Hippocampal formation (tissue), 2 donors: ENCODE results near the gene PSMD14.

ENCODE experiments used
- DNase-seq, 2 donors: peaks; one replicate each; lab custom pipeline; 2025; lab: John Stamatoyannopoulos, UW

PSMD14 gene

DNA sequence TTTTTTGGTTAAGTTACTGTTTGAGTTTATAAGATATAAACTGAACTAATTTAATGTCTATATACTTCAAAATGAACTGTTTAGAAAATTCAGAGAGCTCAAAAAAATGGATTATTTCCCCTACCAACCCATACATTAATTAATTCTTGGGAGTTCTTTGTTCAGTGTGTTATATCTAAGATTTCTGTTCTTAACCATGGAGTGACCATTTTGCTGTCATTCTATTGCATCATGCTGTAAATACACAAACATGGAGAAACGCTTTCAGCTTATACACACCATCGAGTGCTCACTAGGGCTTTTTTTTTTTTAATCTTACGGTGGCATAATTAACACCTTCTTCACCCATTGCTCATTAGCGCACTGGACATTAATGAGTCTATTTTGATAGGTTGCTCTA is 74.5 kb downstream of the PSMD14 start:
- DNase-seq, result no peak

DNA sequence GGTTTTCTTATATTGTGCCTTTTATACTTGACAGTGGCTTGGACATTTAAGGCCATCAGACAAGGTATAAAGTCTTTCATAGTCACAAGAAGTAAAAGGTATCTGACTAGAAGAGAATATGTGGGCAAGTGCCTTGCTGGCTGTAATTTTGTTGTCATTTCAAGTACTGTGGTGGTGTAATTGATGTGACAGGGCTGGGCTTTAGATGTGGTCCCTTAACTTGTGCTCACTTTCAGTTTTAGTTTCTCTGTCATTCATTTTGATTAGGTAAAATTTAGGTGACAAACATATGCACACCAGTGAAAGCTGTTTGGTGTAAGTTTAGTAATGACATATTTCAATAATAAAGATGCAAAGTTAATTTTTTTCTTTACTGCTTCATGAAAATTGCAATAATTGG is 76.6 kb downstream of the PSMD14 start:
- no peak for DNase-seq

DNA sequence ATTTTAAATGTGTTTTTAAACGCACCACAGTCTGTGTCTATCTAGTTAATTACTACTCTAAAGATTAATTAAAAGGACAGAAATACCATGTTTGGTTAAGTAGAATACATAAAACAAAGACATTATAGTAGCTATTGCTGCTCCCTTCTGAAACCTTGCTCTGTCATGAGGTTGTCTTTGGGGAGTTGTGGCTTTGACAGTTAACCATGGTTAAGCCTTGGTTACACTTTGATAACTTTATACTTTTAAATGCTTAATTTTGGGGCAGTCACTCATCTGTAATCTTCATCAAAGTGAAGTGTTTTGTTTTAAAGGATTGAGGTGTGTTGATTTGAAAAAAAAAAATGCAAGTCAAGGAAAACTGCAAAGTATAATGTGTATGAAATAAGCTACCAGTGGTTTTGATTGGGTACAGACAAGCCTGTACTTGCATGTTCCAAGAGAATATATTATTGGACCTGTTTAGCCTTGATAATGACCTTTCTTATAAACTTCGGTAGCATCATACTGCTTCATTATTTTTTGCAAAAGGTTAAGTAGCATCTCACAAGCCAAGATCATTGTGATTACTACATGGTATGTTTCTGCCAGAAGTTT is 78.1 kb downstream of the PSMD14 start:
- no peak for DNase-seq

DNA sequence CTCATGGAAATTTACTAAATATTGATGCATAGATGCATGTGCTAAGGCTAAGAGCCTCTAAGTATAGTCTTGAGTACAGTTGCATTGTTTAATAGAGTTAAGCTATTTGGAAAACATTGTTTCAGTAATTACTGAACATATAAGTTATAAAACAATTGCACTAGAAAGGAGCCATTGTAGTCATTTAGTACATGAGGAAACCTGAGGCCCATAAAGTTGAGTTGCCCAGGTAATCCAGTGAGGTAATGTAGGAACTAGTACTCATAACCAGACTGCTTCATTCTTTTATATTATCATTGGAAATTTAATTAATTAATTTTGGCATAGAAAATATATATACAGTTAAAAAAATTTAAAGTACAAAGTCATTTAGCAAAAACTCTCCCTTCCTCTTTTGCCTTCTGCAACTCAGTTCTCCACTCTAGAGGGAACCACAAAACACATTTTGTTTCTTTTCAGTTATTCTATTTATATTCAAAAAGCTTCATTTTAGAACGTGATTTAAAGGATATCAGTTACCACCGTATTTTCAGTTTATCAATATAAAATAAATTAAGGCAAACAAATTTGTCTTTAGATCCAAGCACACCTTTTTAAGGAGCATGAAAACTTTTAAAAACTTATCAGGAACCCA is 80.0 kb downstream of the PSMD14 start:
- DNase-seq, result no peak

DNA sequence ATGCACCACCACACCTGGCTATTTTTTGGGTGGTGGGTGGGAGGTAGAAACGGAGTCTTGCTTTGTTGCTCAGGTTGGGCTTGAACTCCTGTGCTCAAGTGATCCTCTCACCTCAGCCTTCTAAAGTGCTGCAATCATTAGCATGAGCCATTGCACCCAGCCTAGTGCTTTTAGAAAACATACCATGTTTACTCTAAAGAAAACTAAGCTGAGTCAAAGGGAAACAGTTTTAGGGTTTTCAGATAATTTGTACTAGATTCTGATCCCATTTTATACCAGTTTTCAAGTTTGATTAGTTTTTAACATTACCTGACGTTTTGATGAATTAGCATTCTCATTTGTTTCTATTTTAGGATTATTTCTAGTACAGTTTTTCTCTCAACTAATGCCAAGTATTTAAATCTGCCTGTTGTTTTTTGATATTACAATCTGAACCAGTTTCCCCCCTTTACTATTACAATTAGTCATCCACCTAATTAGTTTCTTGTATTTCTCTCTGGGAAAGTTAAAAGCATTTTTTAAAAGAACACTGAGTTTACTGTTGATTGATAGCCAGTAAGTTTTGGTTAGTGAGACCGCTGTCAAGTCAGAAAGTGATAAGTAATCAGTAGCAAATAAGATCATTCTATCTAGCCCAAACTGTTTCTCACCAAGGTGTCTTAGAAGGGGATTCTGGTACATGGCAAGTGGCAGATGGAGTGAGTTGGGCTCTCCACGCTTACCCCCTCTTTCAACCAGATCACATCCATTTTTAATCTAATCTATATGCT is 83.7 kb downstream of the PSMD14 start:
- DNase-seq, result no peak

DNA sequence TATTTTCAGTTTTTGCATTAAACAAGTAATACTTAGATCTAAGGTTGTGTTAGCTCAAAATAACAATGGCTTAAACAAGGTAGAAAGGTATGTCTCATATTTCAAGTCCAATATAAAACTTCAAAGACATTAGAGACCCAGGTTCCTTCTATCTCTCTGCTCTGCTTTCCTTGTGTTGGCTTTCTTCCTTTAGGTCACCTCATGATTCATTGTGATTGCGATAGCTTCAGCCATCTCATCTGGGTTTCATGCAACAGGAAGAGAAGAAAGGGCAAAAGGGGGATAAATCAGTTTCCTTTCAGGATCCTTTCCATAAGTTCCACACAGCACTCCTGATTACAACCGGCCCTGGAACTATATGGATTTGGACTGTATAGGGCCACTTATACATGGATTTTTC is 91.9 kb downstream of the PSMD14 start:
- DNase-seq, result no peak

DNA sequence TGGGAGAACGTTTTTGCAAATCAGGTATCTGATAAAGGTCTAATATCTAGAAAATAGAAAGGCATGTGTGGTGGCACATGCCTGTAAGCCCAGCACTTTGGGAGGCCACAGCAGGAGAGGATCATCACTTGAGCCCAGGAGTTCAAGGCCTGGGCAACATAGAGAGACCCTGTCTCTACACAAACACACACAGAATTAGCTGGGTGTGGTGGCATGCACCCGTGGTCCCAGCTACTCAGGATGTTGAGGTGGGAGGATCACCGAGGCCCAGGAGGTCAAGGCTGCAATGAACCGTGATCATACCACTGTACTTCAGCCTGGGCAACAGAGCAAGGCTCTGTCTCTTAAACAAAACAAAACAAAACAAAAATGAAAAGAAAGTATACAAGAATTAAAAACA is 94.1 kb downstream of the PSMD14 start:
- no peak for DNase-seq

DNA sequence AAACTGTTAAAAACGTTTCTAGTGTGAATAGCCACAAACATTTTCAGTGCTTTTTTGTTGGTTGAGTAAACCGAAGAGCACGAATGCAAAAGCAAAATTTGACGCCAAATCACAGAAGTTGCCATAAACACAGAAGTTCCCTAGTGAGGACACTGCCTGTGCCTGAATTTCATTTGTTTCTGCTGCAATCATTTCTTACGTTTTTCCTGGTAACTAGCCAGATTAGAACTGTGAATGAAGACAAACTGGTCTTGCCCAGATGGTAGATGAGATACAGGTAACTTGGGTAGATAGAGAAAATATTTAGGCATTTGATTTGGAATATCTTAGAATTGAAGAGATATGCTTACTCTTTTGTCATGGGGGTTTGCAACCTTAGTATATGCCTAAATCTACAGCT is 98.1 kb downstream of the PSMD14 start:
- DNase-seq, result no peak

DNA sequence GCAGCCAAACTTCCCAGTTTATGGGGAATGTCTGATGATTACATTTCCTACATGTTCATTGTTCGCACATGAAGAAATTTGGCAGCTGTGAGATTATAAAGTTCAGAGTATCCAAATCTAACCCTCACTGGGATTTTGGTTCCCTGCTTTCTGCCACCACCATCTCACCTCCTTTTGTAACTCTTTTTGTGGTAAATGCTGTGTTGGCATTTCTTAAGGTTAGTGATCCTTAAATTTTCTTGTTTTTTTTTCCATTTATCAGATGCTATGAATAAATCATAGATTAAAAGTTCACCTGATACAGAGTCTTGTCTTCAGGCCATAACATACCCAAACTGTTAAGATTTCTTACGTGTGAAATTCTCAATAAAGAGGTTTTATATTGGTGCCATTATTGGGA is 99.4 kb downstream of the PSMD14 start:
- DNase-seq, result no peak

DNA sequence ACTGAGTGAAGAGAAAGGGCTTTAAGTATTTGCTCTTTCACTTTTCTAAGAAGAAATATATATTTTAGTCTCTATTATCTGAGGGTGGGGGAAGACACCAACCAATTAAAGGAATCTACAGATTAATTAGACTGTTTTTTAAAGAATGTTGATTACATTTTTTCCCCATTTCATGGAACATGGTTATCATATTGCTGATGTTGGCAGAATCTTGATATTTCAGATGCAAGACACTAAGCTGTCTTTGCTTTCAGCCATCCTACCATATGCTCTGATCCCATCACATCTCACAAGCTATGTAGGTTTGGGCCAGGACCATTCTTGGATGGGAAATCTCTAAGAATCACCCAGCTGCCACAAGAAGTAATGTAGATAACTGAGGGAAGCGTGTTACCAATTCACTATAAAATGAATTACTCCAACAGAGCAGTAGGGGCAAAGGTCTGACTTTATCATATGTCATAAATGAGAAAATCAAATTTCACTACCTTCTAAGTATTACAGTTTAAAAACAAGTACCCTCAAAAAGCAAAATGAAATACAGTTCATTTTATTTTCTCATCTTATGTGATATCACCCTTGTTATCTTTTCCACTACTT is 101.2 kb downstream of the PSMD14 start:
- DNase-seq, result no peak

DNA sequence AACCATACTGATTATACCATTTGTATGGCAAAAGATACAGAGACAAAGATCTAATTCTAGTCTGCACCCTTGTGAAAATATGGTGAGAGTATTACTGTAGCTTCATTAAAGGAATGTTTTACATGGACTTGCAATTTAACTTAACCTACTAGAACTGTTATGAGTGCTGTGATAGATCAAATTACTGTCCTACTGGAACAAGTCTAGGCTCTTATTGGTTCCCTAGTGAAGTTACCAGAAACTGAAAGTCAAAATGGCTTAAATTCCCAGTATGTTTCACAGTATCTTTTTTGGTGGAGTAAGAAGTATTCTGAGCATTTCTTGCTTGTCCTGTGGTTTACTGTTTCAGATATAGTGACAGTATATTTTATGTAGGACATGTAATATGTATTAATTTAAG is 104.1 kb downstream of the PSMD14 start:
- no peak for DNase-seq

DNA sequence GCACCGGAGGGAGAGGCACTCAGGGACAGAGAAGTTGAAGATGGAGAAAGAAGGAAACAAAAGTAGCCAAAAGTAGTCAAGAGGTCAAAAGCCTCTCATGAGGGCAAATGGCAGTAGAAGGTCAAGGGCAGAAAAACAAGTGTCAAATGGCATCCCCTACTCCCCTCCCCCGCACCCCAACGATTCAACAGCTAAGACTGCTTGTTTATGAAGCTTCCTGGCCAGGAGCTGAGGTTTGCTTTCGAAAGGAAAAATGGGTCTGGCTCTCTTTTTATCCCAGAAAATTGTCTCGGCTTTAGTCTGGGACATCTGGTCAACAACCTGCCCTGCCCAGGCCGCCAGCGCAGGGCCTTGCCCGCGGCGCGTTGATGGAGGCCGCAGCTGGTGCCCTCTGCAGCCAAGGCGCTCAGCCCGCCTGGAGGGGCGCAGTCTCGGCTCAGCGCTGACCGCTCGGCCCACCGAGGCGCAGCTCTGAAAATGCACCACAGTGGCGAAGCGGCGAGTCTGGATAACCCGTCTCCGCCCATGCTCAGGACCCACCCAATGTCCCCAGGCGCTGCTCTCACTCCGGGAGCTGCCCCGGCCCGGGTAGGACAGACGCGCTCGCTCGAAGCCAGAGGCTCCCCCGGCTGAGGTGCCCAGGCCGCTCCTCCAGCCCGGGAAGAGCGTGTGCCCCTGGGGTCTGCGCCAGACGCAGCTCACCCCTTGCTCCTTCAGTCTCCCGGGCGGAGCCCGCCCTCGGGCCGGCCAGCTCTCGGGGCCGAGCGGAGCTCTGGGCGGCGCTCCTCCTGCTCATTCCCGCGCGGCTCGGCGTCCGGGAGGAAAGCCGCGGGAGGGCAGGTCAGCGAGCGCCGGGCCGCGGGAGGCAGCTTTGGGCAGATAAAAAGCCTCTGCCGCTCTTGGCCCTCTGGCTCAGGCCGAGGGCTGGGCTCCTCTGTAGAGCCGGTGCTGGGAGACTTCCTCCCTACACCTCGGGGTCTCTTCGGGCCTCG is 106.1 kb downstream of the PSMD14 start:
- DNase-seq, result no peak

DNA sequence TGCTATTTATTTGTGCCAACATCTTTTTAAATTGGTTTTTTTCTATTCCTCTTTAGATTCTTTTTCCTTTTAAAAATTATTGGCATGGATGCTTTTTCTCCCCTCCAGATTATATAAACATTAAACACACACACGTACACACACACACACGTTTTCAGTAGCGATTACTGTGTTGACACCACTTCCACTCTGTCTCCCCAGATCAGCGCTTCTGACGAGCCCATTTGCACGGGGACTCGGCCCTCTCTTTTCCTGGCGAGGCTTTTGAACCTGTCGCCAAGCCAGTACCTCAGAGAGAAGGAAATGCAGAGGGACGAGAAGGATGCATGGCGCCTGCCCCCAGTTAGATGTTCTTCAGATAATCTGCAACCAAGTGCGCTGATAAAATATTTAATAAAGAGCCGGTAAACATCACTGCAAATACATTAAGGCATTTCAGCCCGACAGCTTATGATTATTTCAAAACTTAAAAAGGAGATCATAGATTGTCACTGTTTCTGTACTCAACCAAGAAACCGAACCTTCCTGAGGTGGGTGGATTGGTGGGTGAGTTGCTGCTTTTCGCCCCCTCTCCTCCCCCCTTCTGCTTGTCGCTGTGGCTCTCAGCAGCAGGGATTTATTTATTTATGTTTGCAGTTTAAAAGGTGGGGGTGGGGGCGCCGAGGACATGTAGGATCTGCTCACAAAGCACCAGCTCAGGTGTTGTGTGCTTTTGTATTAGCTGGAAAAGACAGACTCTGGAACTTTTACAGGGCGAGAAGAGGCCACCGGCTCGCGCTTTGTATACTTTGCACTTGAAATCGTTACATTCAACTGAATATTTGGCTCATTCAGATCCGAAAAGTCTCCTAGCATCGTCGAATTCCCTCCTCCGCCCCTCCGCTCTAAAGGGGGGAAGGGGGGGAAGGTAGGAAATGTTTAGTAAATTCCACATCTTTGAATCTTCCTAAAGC is 107.1 kb downstream of the PSMD14 start:
- no peak for DNase-seq

DNA sequence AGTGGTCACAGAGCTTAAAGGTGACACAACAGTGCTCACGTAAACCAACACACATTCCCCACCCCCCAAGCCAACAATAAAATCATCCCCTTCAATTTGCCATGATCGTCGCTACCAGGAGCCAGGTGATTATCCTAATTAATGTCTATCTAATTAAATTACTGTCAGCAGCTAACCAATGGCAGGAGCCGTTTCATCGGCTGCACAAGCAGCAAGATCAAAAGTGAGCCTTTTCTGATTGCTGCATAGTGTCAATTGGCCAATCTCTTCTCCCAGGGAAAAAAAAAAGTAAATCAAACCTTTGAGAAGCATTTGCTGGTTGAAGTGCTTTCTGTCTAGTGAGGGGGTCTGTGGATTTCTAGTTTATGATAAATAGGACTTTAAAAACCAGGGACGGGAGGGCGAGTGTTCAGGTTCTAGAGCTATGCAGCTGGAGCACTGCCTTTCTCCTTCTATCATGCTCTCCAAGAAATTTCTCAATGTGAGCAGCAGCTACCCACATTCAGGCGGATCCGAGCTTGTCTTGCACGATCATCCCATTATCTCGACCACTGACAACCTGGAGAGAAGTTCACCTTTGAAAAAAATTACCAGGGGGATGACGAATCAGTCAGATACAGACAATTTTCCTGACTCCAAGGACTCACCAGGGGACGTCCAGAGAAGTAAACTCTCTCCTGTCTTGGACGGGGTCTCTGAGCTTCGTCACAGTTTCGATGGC is 107.9 kb downstream of the PSMD14 start, which contains the start of gene TBR1:
Gene TBR1, plus strand, starts transcription at position 311 of the 721 bp plus-strand sequence. Its CDS starts 114 bp downstream, at position 425.
- DNase-seq, result peak in 1 of 2 donors; percentile 52

DNA sequence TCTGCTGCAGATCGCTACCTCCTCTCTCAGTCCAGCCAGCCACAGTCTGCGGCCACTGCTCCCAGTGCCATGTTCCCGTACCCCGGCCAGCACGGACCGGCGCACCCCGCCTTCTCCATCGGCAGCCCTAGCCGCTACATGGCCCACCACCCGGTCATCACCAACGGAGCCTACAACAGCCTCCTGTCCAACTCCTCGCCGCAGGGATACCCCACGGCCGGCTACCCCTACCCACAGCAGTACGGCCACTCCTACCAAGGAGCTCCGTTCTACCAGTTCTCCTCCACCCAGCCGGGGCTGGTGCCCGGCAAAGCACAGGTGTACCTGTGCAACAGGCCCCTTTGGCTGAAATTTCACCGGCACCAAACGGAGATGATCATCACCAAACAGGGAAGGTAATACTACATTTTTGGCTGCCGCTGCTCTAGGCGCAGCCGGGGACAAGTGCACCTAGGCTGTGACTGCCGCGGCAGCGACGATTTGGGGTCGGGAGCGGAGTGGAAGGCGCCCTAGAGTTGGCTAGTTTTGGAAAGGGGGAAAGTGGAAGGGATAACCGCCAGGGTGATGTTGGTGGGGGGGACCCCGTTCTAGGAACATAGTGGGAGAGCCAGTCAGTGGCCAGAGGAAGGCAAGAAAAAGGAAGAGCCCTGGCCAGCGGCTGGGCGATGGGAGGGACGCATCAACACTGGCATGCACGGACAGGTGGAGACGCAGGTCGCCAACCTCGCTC is 108.6 kb downstream of the PSMD14 start:
- no peak for DNase-seq

DNA sequence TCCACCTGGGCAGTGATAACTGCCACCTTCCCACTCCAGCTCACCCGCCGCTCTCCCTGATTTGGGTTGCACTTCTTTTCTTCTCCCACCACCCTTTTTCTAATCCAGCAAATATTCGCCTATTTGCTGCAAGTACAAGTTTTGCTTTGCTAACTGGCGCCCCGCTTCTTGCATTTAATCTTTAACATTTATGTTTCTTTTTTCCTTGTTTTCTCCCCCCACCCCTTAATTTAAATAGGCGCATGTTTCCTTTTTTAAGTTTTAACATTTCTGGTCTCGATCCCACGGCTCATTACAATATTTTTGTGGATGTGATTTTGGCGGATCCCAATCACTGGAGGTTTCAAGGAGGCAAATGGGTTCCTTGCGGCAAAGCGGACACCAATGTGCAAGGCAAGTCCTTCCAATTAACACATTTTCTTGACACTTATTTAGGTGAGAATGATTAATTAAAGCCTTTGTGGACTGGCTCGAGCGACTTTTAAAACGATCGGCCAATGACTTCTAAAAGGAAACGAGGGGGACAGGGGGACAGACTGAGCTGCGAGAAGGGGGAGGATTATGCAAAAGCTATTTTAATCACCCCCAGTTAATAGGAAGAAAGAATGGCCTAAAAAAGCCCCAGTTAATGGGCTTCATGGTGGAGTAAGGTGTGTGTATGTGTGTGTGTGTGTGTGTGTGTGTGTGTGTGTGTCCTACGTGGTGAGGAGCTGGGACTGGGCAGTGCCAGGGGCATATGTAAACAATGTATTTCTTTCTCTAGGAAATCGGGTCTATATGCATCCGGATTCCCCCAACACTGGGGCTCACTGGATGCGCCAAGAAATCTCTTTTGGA is 109.4 kb downstream of the PSMD14 start:
- no peak for DNase-seq

DNA sequence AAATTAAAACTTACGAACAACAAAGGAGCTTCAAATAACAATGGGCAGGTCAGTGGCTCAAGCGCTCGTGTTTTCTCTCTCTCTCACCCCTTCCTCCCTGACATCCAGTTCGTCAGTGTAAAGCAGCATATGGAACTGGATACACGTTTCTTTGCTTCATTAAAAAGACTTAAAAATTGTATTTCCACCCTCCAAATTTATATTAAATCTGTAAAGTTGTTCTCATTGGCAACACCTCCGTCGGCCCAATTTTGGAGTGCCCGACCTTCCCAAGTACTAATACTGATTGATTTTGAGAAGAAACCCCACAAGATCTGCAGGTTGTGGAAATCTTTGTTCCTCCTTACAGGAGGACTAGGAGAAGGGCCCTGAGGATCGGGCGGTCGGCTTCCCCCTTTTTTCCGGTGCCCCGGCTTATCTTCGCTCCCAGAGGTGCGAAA is 110.1 kb downstream of the PSMD14 start:
- no peak for DNase-seq
